VCaP (cell line): ENCODE measurements around the gene MAN1B1.

Experiments
- H3K27ac ChIP-seq: fragments of 450-650 bp; 2 replicates; pipeline ENCODE4 v1.5.1; 2017
- TF ChIP-seq, protein P1 (sequence below): fragments of 450-650 bp; conservative IDR thresholded peaks from 2 replicates; pipeline ENCODE4 v1.5.1; 2017; ENCODE audit warnings: mild to moderate bottlenecking, moderate library complexity

Gene MAN1B1

DNA sequence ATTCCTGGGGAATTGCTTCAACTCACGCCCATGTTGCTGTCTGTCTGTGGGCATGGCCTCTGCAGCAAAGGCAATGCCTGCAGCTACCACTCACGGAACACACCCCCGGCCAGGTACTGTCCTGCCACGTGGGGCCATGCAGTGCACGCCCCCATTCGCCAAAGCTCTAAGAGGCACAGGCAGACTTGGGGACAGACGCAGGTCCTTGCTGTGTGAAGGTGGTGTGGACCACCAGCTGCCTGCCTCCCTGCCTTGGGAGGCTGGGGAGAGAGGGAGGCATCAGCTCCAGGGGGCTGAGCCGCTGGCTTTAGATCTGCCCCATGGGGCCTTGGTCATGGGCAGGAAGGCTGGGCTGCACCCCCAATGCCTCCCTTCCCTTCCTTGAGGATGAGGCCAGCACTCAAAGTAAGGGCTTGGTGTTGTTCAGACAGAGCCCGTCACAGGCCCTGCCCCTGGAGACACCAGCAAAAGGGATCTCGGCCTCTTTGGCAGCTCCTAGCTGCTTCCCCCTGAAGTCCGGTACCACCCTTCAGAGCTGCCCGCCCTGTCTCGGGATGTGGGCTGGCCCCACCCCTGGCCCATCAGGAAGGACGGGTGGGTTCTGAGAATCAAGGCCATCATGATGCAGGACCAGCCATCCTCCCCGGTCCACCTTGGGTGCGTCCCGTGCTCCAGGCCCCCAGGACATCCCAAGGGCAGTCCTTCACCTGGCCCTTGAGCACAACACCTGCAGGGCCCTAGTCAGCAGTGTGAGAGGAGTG, 54.4 kb downstream of the MAN1B1 start:
- no peak overlapping the region for H3K27ac ChIP-seq
- TF ChIP-seq, protein P1, sequence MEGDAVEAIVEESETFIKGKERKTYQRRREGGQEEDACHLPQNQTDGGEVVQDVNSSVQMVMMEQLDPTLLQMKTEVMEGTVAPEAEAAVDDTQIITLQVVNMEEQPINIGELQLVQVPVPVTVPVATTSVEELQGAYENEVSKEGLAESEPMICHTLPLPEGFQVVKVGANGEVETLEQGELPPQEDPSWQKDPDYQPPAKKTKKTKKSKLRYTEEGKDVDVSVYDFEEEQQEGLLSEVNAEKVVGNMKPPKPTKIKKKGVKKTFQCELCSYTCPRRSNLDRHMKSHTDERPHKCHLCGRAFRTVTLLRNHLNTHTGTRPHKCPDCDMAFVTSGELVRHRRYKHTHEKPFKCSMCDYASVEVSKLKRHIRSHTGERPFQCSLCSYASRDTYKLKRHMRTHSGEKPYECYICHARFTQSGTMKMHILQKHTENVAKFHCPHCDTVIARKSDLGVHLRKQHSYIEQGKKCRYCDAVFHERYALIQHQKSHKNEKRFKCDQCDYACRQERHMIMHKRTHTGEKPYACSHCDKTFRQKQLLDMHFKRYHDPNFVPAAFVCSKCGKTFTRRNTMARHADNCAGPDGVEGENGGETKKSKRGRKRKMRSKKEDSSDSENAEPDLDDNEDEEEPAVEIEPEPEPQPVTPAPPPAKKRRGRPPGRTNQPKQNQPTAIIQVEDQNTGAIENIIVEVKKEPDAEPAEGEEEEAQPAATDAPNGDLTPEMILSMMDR = no peak

DNA sequence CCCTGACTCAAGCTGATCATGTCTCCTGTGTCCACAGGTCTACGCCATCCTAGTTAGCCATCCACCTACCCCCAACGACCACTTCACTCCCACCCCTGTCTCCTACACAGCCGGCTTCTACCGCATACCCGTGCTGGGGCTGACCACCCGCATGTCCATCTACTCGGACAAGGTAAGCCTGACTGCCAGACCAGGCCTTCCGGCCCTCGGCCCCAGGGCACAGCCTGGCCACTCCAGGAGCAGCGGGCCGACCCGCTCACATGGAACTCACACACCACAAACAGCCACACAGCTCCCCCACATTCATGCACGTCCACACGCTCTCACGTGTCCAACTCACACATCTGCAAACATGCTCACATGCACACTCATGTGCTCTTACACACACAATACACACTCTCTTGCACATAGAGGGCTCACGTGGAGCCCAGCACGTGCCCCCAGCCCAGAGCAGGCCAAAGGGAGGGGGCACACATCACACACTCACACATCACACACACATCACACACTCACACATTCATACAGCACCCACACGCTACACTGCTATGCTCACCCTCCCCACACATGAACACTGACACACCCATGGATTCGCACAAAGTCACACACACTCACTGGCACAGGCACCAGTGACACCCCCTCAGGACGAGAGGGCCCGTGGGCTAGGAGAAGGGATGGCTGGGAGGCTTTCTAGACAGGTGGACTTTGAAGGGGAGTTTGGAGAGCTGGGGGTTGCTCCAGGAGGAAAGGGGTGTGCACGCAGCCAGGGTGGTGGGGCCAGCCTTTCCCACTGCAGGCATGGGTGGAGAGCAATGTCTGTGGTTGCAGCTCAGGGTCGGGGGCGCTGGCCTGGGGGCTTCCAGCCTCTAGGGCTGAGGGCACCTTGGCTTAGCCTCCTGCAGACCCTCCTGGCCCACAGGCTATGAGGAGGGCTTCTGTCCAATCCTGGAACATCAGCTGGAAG, 55.5 kb downstream of the MAN1B1 start:
- TF ChIP-seq, protein P1 = no peak
- no peak overlapping the region for H3K27ac ChIP-seq

DNA sequence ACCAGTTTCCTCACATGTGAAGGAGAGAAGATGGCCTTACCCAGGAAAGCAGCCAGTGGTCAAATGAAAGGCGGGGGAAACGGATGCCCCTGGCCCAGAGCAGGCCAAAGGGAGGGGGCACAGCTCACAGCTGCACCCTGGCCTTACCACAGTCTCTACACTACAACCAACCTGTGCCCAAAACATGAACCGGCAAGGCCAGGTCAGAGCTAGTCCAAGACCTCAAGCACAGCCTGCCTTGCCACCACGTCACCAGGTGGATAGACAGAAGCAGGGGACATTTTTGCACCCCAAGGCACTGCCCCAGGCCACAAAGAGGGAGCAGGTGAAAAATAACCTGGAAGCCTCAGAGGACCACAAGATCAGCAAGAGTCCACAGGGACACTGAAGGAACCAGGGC, 56.7 kb downstream of the MAN1B1 start:
- no peak overlapping the region for H3K27ac ChIP-seq
- TF ChIP-seq, protein P1 = no peak

DNA sequence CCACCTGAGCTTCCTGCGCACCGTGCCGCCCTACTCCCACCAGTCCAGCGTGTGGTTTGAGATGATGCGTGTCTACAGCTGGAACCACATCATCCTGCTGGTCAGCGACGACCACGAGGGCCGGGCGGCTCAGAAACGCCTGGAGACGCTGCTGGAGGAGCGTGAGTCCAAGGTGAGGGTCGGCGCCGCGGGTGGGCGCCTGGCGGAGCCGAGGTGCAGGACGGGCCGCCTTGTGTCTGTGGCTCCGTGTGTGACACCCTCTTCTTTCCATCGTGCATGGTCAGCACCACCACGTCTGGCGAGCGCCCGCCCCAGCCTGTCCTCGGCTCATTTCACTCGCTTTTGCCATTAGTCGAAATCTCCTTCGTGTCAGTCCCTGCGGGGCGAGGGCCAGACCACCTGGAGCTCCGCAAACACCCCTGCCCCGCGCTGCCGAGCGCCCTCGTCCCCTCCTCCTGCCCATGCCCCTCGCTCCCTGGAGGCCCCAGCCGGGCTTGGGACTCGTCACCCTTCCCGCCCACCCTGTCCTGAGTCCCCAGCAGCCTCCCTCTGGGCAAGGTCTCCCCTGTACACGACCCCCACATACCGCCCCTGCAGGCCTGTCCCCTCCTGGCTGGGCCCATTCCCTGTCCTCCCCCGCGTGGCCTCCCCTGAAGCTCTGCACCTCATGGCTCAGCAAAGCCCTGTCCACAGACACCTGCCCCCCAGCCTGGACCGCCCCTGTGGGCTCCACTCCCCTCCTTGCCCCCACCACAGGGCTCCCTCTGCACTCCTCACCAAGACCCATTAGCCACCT, 59.1 kb downstream of the MAN1B1 start:
- TF ChIP-seq, protein P1 = no peak
- no peak overlapping the region for H3K27ac ChIP-seq

DNA sequence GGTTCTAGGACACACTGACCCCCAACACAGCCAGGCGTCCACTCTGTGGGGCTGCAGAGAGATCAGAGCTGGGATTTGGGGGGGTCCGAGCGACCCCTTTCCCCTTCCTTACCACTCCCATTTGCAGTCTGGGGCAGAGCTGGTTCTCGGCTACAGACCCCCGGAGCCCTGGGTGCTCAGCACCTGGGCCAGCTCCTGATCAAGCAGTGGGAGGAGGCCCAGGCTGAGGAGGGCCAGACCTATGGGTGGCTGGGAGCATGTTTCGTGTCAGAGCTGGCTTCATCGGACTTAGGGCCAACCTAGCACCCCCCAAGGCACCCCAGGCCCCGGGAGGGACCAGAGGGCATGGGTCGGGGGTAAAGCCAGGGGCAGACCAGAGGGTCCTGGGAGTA, 59.7 kb downstream of the MAN1B1 start:
- no peak overlapping the region for H3K27ac ChIP-seq
- TF ChIP-seq, protein P1 = no peak

DNA sequence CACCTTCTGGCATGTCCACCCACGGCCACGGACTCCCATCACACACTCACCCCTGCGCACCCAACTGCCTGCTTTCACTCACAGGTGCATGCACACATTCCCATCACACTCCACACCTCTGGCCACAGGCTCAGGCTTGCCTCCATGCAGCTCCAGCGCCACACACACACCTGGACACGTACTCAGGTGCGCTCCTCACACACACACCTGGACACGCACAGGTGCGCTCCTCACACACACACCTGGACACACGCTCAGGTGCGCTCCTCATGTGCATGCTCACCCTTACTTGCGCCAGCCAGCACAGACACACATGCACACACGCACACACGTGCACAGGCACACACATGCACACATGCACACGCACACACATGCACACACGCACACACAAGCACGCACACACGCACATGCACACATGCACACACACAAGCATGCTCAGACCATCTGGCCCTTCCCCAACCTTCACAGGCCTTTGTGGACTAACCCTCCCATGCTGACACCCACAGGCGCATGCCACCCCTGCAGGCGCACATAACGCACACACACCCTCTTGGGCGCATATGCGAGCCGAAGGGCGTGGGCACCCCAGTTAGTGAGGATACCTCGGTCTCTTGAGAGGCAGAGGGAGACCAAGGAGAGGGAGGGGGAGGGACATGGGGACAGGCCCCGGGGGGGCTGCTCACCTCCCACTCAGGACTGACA, 60.5 kb downstream of the MAN1B1 start:
- H3K27ac ChIP-seq = no peak overlapping the region
- TF ChIP-seq, protein P1 = no peak
